Endodermal cell (in vitro differentiated cells): ENCODE results near the gene FBN2. TPM values are rescaled to one million over a fixed set of nuclear protein-coding genes. Genes with fewer than 3 reads are reported as not detected.

Source experiments
- DNase-seq: peaks from one replicate; pipeline ENCODE4 v3.0.0-alpha.2; 2017
- H3K27ac ChIP-seq: 2 replicates; pipeline ENCODE4 v1.5.1; 2013; ENCODE audit warnings: mild to moderate bottlenecking, low read depth, low read length, moderate library complexity
- H3K27me3 ChIP-seq: 2 replicates; pipeline ENCODE4 v1.6.1; 2013; ENCODE audit warnings: mild to moderate bottlenecking, low read length, moderate library complexity; ENCODE audit not compliant: insufficient read depth, control insufficient read depth, poor library complexity, severe bottlenecking
- H3K36me3 ChIP-seq: 2 replicates; pipeline ENCODE4 v1.7.0; 2013; ENCODE audit warnings: mild to moderate bottlenecking, low read length, moderate library complexity; ENCODE audit not compliant: control insufficient read depth, insufficient read depth
- H3K4me1 ChIP-seq: one replicate; pipeline ENCODE4 v1.7.0; 2013; ENCODE audit warnings: low read length; ENCODE audit not compliant: control insufficient read depth, insufficient read depth
- H3K4me3 ChIP-seq: 2 replicates; pipeline ENCODE4 v1.5.1; 2013; ENCODE audit warnings: mild to moderate bottlenecking, low read length, moderate library complexity
- H3K9ac ChIP-seq: 2 replicates; pipeline ENCODE4 v1.6.1; 2013; ENCODE audit warnings: mild to moderate bottlenecking, low read length, moderate library complexity; ENCODE audit not compliant: poor library complexity, severe bottlenecking; ENCODE audit errors: extremely low read depth
- H3K9me3 ChIP-seq: 2 replicates; pipeline ENCODE4 v1.6.1; 2013; ENCODE audit warnings: mild to moderate bottlenecking, low read length, moderate library complexity; ENCODE audit not compliant: control insufficient read depth
- H3K27ac Mint-ChIP-seq: 2 replicates; pipeline ENCODE4 v1.8.0; 2020; ENCODE audit warnings: mixed read lengths
- H3K27me3 Mint-ChIP-seq: 2 replicates; pipeline ENCODE4 v1.8.0; 2021; ENCODE audit warnings: mild to moderate bottlenecking, mixed read lengths; ENCODE audit not compliant: insufficient read depth
- H3K36me3 Mint-ChIP-seq: 2 replicates; pipeline ENCODE4 v1.8.0; 2020; ENCODE audit warnings: low read depth, mixed read lengths
- H3K4me1 Mint-ChIP-seq: 2 replicates; pipeline ENCODE4 v1.8.0; 2020; ENCODE audit warnings: mixed read lengths
- H3K4me3 Mint-ChIP-seq: 2 replicates; pipeline ENCODE4 v1.8.0; 2020; ENCODE audit warnings: mild to moderate bottlenecking, moderate library complexity, mixed read lengths
- H3K9me3 Mint-ChIP-seq: 2 replicates; pipeline ENCODE4 v1.8.0; 2020; ENCODE audit warnings: mild to moderate bottlenecking, mixed read lengths
- WGBS, 2 experiments: methylation state at CpG; one replicate each; pipeline versions ENCODE4 v1.1.5 to v1.1.7; 2013; ENCODE audit warnings: missing lambda C conversion rate in 2 of 2, mixed read lengths in 1 of 2; ENCODE audit not compliant: insufficient coverage in 1 of 2, insufficient read length in 1 of 2; 5-methylcytosine and 5-hydroxymethylcytosine counted together
- total RNA-seq, 2 donors: library from RNA; stranded (reverse); fragmentation: NEBNext Ultra II Directional in 1 of 2; extraction: Animal tissue kit (Norgen Biotek cat#: 25700) in 1 of 2; gene quantifications; 2 replicates in 1 of 2; 3 replicates in 1 of 2; pipeline ENCODE4 v1.2.1, GENCODE V29; 2021
- TF ChIP-seq, protein P1 (sequence below): fragments of 200-600 bp; sonication (generic); conservative IDR thresholded peaks from 2 replicates; pipeline ENCODE4 v1.5.0; 2021; ENCODE audit warnings: antibody characterized with exemption, mild to moderate bottlenecking

FBN2 gene
- total RNA-seq, 2 donors from 2014 or later = 131 to 212 TPM

DNA sequence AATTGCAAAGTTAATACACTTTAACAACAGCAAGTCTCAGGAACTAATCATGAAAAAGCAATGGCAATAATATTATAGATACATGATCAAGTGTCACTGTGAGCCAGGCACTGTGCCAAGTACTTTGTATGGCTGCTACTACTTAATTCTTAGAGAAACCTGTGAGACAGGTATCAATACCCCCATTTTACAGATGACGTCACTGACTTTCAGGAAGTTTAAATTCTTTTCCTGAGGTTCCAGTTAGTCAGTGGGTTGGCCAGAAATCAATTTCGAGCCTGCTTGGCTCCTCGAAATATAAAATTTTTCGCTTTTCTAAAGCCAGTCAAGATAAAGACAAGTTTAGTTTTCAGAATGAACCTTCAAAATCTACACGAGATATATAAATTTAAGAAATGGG, 324.2 kb downstream of the FBN2 start:
- Histone ChIP-seq H3K27me3 (no peaks in the 10 kb centered on the region), H3K27ac (no peak overlapping the region), H3K4me1 (no peaks in the 10 kb centered on the region), H3K9ac (no peak overlapping the region), H3K9me3 (no peaks in the 10 kb centered on the region), H3K4me3 (no peak overlapping the region), H3K36me3 (no peaks in the 10 kb centered on the region)
- no peaks in the 10 kb centered on the region for H3K9me3 Mint-ChIP-seq
- peaks cover 8% of the 10 kb centered on the region for H3K4me1 Mint-ChIP-seq
- no peak overlapping the region for H3K27ac Mint-ChIP-seq
- no peaks in the 10 kb centered on the region for H3K36me3 Mint-ChIP-seq
- WGBS, 2 experiments = 87 to 95% methylated on average over 4 to 5 of the region's 5 CpGs
- peaks cover 3% of the 10 kb centered on the region for H3K27me3 Mint-ChIP-seq
- TF ChIP-seq, protein P1, sequence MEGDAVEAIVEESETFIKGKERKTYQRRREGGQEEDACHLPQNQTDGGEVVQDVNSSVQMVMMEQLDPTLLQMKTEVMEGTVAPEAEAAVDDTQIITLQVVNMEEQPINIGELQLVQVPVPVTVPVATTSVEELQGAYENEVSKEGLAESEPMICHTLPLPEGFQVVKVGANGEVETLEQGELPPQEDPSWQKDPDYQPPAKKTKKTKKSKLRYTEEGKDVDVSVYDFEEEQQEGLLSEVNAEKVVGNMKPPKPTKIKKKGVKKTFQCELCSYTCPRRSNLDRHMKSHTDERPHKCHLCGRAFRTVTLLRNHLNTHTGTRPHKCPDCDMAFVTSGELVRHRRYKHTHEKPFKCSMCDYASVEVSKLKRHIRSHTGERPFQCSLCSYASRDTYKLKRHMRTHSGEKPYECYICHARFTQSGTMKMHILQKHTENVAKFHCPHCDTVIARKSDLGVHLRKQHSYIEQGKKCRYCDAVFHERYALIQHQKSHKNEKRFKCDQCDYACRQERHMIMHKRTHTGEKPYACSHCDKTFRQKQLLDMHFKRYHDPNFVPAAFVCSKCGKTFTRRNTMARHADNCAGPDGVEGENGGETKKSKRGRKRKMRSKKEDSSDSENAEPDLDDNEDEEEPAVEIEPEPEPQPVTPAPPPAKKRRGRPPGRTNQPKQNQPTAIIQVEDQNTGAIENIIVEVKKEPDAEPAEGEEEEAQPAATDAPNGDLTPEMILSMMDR = no peak
- H3K4me3 Mint-ChIP-seq = no peak overlapping the region
- no peak for DNase-seq

DNA sequence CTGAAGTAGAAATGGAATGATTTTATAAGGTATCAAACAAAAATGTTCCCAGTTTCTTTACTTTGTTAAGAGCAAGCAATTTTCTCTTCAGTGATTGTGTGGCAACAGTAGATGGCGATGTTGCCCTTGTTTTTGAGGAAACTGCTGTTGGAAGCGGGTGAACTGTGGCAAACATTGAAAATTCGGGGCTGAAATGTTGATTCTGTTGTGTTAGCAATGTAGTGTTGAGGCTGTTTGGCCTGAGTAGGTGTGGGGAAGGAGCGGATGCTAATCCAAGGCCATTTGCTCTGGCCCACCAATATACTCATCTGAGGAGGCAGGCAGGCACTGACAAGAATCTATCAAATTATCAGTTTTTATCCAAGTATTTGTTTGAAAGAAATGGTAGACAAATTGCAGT, 324.7 kb downstream of the FBN2 start:
- H3K9me3 Mint-ChIP-seq = no peaks in the 10 kb centered on the region
- no peaks in the 10 kb centered on the region for H3K36me3 ChIP-seq
- H3K27me3 ChIP-seq = no peaks in the 10 kb centered on the region
- H3K4me3 ChIP-seq = no peak overlapping the region
- H3K9me3 ChIP-seq = no peaks in the 10 kb centered on the region
- TF ChIP-seq, protein P1 = peak; percentile 94
- H3K36me3 Mint-ChIP-seq = no peaks in the 10 kb centered on the region
- peaks cover 8% of the 10 kb centered on the region for H3K4me1 Mint-ChIP-seq
- H3K4me1 ChIP-seq = no peaks in the 10 kb centered on the region
- 0 to 15% methylated on average over 1 to 4 of the region's 4 CpGs for WGBS, 2 experiments
- H3K9ac ChIP-seq = no peak overlapping the region
- no peak overlapping the region for H3K27ac Mint-ChIP-seq
- no peak overlapping the region for H3K4me3 Mint-ChIP-seq
- no peak overlapping the region for H3K27ac ChIP-seq
- DNase-seq = peak; percentile 83
- peaks cover 3% of the 10 kb centered on the region for H3K27me3 Mint-ChIP-seq

DNA sequence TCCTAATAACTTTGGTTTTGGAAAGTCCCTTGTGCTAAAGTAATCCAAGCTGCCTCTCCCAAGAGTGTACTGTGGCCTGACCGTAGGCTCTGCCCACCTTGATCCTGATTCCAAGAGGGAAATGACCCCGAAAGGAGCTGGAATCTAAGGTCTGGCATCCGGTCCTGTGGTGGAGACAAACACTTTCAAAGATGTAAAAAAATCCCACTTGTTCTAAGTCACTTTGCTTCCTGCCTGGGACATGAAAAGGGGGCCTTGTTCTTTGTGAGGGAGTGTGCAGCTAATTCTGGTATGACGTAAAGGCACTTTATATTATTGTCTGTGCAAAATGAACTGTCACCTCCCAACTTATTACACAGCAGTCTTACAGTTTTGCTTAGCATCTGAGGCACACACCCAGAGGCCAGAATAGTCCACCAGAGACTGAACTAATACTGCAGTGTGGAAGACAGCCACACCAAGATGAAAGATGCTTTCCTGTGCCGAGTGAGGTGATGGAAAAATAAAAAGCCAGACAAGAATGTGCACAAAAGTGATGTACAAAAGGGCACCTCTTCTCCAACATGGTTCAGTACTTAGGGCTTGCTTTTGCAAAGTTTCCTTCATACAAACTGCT, 325.7 kb downstream of the FBN2 start:
- Histone ChIP-seq H3K4me3 (no peak overlapping the region), H3K9me3 (no peaks in the 10 kb centered on the region), H3K9ac (no peak overlapping the region), H3K27ac (no peak overlapping the region), H3K4me1 (no peaks in the 10 kb centered on the region), H3K27me3 (no peaks in the 10 kb centered on the region), H3K36me3 (no peaks in the 10 kb centered on the region)
- H3K9me3 Mint-ChIP-seq = no peaks in the 10 kb centered on the region
- 86 to 91% methylated on average over 2 to 5 of the region's 5 CpGs for WGBS, 2 experiments
- H3K4me1 Mint-ChIP-seq = peaks cover 8% of the 10 kb centered on the region
- TF ChIP-seq, protein P1 = no peak
- H3K36me3 Mint-ChIP-seq = no peaks in the 10 kb centered on the region
- no peak for DNase-seq
- no peak overlapping the region for H3K27ac Mint-ChIP-seq
- H3K4me3 Mint-ChIP-seq = no peak overlapping the region
- peaks cover 3% of the 10 kb centered on the region for H3K27me3 Mint-ChIP-seq
